Skeletal muscle satellite cell (primary cell): ENCODE data around the gene USP3.
"Not testable (repeated sequence)": the region's sequence is repeated elsewhere in the genome, so short reads cannot be mapped to it uniquely, and the experiment has no call there.

Experiments used
- H3K27me3 ChIP-seq: 2 replicates; pipeline ENCODE4 v1.7.0; 2013; ENCODE audit warnings: low read length; ENCODE audit not compliant: control insufficient read depth, insufficient read depth
- H3K36me3 ChIP-seq: 2 replicates; pipeline ENCODE4 v1.7.0; 2013; ENCODE audit warnings: mild to moderate bottlenecking, control low read depth, low read length; ENCODE audit not compliant: insufficient read depth
- H3K4me1 ChIP-seq: 2 replicates; pipeline ENCODE4 v1.7.0; 2013; ENCODE audit warnings: low read length; ENCODE audit not compliant: control insufficient read depth, insufficient read depth
- H3K4me2 ChIP-seq: 2 replicates; pipeline ENCODE4 v1.7.0; 2013; ENCODE audit warnings: mild to moderate bottlenecking, low read length
- H3K4me3 ChIP-seq: 2 replicates; pipeline ENCODE4 v1.7.0; 2013; ENCODE audit warnings: low read length
- H3K9ac ChIP-seq: 2 replicates; pipeline ENCODE4 v1.7.0; 2013; ENCODE audit warnings: mild to moderate bottlenecking, low read depth, low read length, moderate library complexity
- H3K9me3 ChIP-seq: replicated peaks from 2 replicates; pipeline ENCODE4 v1.7.0; 2013; ENCODE audit warnings: mild to moderate bottlenecking, control low read depth, low read length

Gene USP3

GRCh38 chr15:63523306-63523990, 19.1 kb downstream of the USP3 start:
- Histone ChIP-seq H3K4me2 (peak overlapping the region; percentile 54), H3K4me3 (no peak overlapping the region), H3K4me1 (peaks cover 37% of the 10 kb centered on the region), H3K36me3 (no peaks in the 10 kb centered on the region), H3K9me3 (no peaks in the 10 kb centered on the region), H3K9ac (no peak overlapping the region), H3K27me3 (no peaks in the 10 kb centered on the region)

GRCh38 chr15:63524316-63525015, 20.1 kb downstream of the USP3 start:
- Histone ChIP-seq H3K4me3 (no peak overlapping the region), H3K36me3 (no peaks in the 10 kb centered on the region), H3K9ac (no peak overlapping the region), H3K4me1 (peaks cover 37% of the 10 kb centered on the region), H3K9me3 (no peaks in the 10 kb centered on the region), H3K27me3 (no peaks in the 10 kb centered on the region), H3K4me2 (peak overlapping the region; percentile 54)

GRCh38 chr15:63526401-63526800, 22.0 kb downstream of the USP3 start:
- Histone ChIP-seq H3K4me2 (peak overlapping the region; percentile 23), H3K4me1 (peaks cover 33% of the 10 kb centered on the region), H3K9ac (no peak overlapping the region), H3K9me3 (no peaks in the 10 kb centered on the region), H3K27me3 (no peaks in the 10 kb centered on the region), H3K4me3 (no peak overlapping the region), H3K36me3 (no peaks in the 10 kb centered on the region)

GRCh38 chr15:63528138-63528659, 23.8 kb downstream of the USP3 start:
- Histone ChIP-seq H3K4me1 (peaks cover 21% of the 10 kb centered on the region), H3K36me3 (no peaks in the 10 kb centered on the region), H3K27me3 (no peaks in the 10 kb centered on the region), H3K9ac (no peak overlapping the region), H3K4me2 (no peak overlapping the region), H3K4me3 (no peak overlapping the region), H3K9me3 (no peaks in the 10 kb centered on the region)

- H3K36me3 ChIP-seq: no peaks in the 10 kb centered on the region
- no peak overlapping the region for H3K4me3 ChIP-seq
- no peak overlapping the region for H3K9ac ChIP-seq
- H3K4me2 ChIP-seq: no peak overlapping the region
- H3K27me3 ChIP-seq: no peaks in the 10 kb centered on the region
- peaks cover 10% of the 10 kb centered on the region for H3K4me1 ChIP-seq
- H3K9me3 ChIP-seq: no peaks in the 10 kb centered on the region
Measured at GRCh38 chr15:63530235-63530634, 25.8 kb downstream of the USP3 start.

GRCh38 chr15:63530752-63531299, 26.4 kb downstream of the USP3 start:
- Histone ChIP-seq H3K4me2 (no peak overlapping the region), H3K4me1 (peaks cover 12% of the 10 kb centered on the region), H3K27me3 (no peaks in the 10 kb centered on the region), H3K9me3 (no peaks in the 10 kb centered on the region), H3K4me3 (no peak overlapping the region), H3K36me3 (no peaks in the 10 kb centered on the region), H3K9ac (no peak overlapping the region)

- no peak overlapping the region for H3K4me3 ChIP-seq
- H3K4me2 ChIP-seq: no peak overlapping the region
- no peaks in the 10 kb centered on the region for H3K9me3 ChIP-seq
- peaks cover 5% of the 10 kb centered on the region for H3K4me1 ChIP-seq
- no peaks in the 10 kb centered on the region for H3K36me3 ChIP-seq
- no peak overlapping the region for H3K9ac ChIP-seq
- H3K27me3 ChIP-seq: no peaks in the 10 kb centered on the region
Measured at GRCh38 chr15:63531586-63531985, 27.2 kb downstream of the USP3 start.

- Histone ChIP-seq H3K36me3 (no peaks in the 10 kb centered on the region), H3K4me2 (no peak overlapping the region), H3K4me3 (no peak overlapping the region), H3K27me3 (no peaks in the 10 kb centered on the region), H3K9me3 (no peaks in the 10 kb centered on the region), H3K4me1 (peaks cover 4% of the 10 kb centered on the region), H3K9ac (no peak overlapping the region)
Measured at GRCh38 chr15:63532307-63532744, 27.9 kb downstream of the USP3 start.

GRCh38 chr15:63534888-63535287, 30.5 kb downstream of the USP3 start:
- H3K4me3 ChIP-seq, H3K36me3 ChIP-seq, H3K4me2 ChIP-seq, H3K4me1 ChIP-seq, H3K9ac ChIP-seq, H3K27me3 ChIP-seq, H3K9me3 ChIP-seq: not testable (repeated sequence)

GRCh38 chr15:63535689-63536088, 31.3 kb downstream of the USP3 start:
- Histone ChIP-seq H3K4me2 (no peak overlapping the region), H3K27me3 (no peaks in the 10 kb centered on the region), H3K4me1 (peaks cover 4% of the 10 kb centered on the region), H3K36me3 (no peaks in the 10 kb centered on the region), H3K9ac (no peak overlapping the region), H3K9me3 (no peaks in the 10 kb centered on the region), H3K4me3 (no peak overlapping the region)

- H3K4me3 ChIP-seq: no peak overlapping the region
- no peak overlapping the region for H3K9ac ChIP-seq
- no peak overlapping the region for H3K4me2 ChIP-seq
- peaks cover 4% of the 10 kb centered on the region for H3K4me1 ChIP-seq
- no peaks in the 10 kb centered on the region for H3K27me3 ChIP-seq
- no peaks in the 10 kb centered on the region for H3K9me3 ChIP-seq
- peaks cover 8% of the 10 kb centered on the region for H3K36me3 ChIP-seq
Measured at GRCh38 chr15:63538876-63539275, 34.5 kb downstream of the USP3 start.
